Kidney (tissue), 14 donors: ENCODE results near the gene CALY. TPM values are rescaled to one million over a fixed set of nuclear protein-coding genes. Genes with fewer than 3 reads are reported as not detected.
"Not testable (repeated sequence)": the region's sequence is repeated elsewhere in the genome, so short reads cannot be mapped to it uniquely, and the experiment has no call there.

ENCODE experiments used
- DNase-seq, 5 donors: peaks; one replicate each; pipeline ENCODE4 v3.0.0-alpha.2; 2013 to 2020
- FAIRE-seq: peaks from 2 replicates; lab custom pipeline; 2012; peaks lifted over from hg19 to GRCh38; lab: Jason Lieb, UNC
- H3K27ac ChIP-seq, 2 donors: one replicate each; pipeline ENCODE4 v1.7.0; 2013; ENCODE audit warnings: low read depth in 2 of 2, low read length in 2 of 2, inconsistent platforms in 1 of 2
- H3K27me3 ChIP-seq: one replicate; pipeline ENCODE4 v1.7.1; 2013; ENCODE audit warnings: low read length, inconsistent platforms; ENCODE audit not compliant: control insufficient read depth, insufficient read depth
- H3K36me3 ChIP-seq, 3 donors: one replicate each; pipeline versions ENCODE4 v1.7.0 to v1.7.1; 2013; ENCODE audit warnings: low read length in 3 of 3, control low read depth in 1 of 3, inconsistent platforms in 1 of 3; ENCODE audit not compliant: insufficient read depth in 3 of 3, control insufficient read depth in 2 of 3
- H3K4me1 ChIP-seq, 3 donors: one replicate each; pipeline versions ENCODE4 v1.7.0 to v1.7.1; 2013; ENCODE audit warnings: low read length in 3 of 3, inconsistent platforms in 1 of 3, low read depth in 1 of 3; ENCODE audit not compliant: control insufficient read depth in 2 of 3, insufficient read depth in 2 of 3
- H3K4me3 ChIP-seq, 3 donors: one replicate each; pipeline versions ENCODE4 v1.7.0 to v1.8.1; 2013; ENCODE audit warnings: low read length in 3 of 3, control low read depth in 1 of 3, inconsistent platforms in 1 of 3
- H3K9ac ChIP-seq, 3 donors: one replicate each; pipeline versions ENCODE4 v1.7.0 to v1.7.1; 2013; ENCODE audit warnings: low read length in 3 of 3, control low read depth in 1 of 3, inconsistent platforms in 1 of 3
- H3K9me3 ChIP-seq, 3 donors: one replicate each; pipeline versions ENCODE4 v1.7.0 to v1.7.1; 2013; ENCODE audit warnings: low read length in 3 of 3, control low read depth in 1 of 3, inconsistent platforms in 1 of 3; ENCODE audit not compliant: control insufficient read depth in 2 of 3, insufficient read depth in 1 of 3
- CTCF ChIP-seq: IDR thresholded peaks from 3 replicates; pipeline ENCODE4 v1.5.1; 2012; ENCODE audit warnings: mild to moderate bottlenecking, moderate library complexity, borderline replicate concordance; ENCODE audit not compliant: insufficient read depth; ENCODE audit errors: extremely low read depth
- intact Hi-C: fragments of 100-400 bp; cut with DNase I; formaldehyde crosslinking; loops from one replicate; pipeline ENCODE4 v1.11.1; 2022
- polyA plus RNA-seq: library from polyadenylated mRNA; stranded (reverse); fragments of 350-450 nt; fragmentation: Illumina TruSeq; extraction: RNeasy Lipid Tissue Mini Kit (QIAGEN cat#74804); gene quantifications from one replicate; pipeline ENCODE4 v1.2.3, GENCODE V29; 2014; ENCODE audit warnings: low read depth, low replicate concordance; ENCODE audit not compliant: insufficient read depth
- total RNA-seq: library from RNA; stranded (reverse); fragmentation: NEBNext Ultra II Directional; extraction: Animal tissue kit (Norgen Biotek cat#: 25700); gene quantifications from one replicate; pipeline ENCODE4 v1.2.1, GENCODE V29; 2021
- donor health status: control.
- donor health status: control.
- donor health status: control.
- donor health status: control.
- donor health status: control.
- donor health status: DM: yes; HTN: yes; CAD: no.
- donor health status: Normal renal cell carcinoma (clear cell type).

The CALY gene
- total and polyA plus RNA-seq, 2 donors from 2014 or later = 0.41 to 0.54 TPM

GRCh38 chr10:133325440-133326222 lies 11.1 kb downstream of the CALY start:
- Histone ChIP-seq H3K4me1 (peaks cover 0 to 9% (median 0%) of the 10 kb centered on the region in 3 donors), H3K4me3 (peak overlapping the region in 1 of 3 donors; percentile 25), H3K27me3 (peaks cover 26% of the 10 kb centered on the region), H3K27ac (no peak overlapping the region), H3K9me3 (no peaks in the 10 kb centered on the region), H3K36me3 (no peaks in the 10 kb centered on the region), H3K9ac (no peak overlapping the region)
- intact Hi-C loops = no loop called here
- peak in 2 of 5 donors; percentile 64 to 78 for DNase-seq
- TF ChIP-seq CTCF = no peak
- FAIRE-seq = no peak

- Histone ChIP-seq H3K9me3 (no peaks in the 10 kb centered on the region), H3K4me1 (peaks cover 0 to 9% (median 0%) of the 10 kb centered on the region in 3 donors), H3K36me3 (no peaks in the 10 kb centered on the region), H3K9ac (no peak overlapping the region), H3K27ac (no peak overlapping the region), H3K27me3 (peaks cover 26% of the 10 kb centered on the region), H3K4me3 (no peak overlapping the region)
- FAIRE-seq (no peak), DNase-seq (peak in 2 of 5 donors; percentile 82 to 85)
- intact Hi-C loops = no loop called here
- no peak for TF ChIP-seq CTCF
Observed at GRCh38 chr10:133324857-133325260, 11.8 kb downstream of the CALY start.

GRCh38 chr10:133324198-133324792 lies 12.4 kb downstream of the CALY start:
- FAIRE-seq = no peak
- Histone ChIP-seq H3K9ac (no peak overlapping the region), H3K36me3 (no peaks in the 10 kb centered on the region), H3K9me3 (no peaks in the 10 kb centered on the region), H3K27me3 (peaks cover 26% of the 10 kb centered on the region), H3K4me1 (peaks cover 0 to 10% (median 0%) of the 10 kb centered on the region in 3 donors), H3K27ac (no peak overlapping the region), H3K4me3 (peak overlapping the region in 1 of 3 donors; percentile 32)
- intact Hi-C loops = no loop called here
- TF ChIP-seq CTCF = no peak
- peak; percentile 43 to 92 (median 68) for DNase-seq

- peak in 1 of 5 donors; percentile 10 for DNase-seq
- H3K4me3 ChIP-seq, intact Hi-C loops, H3K9ac ChIP-seq, H3K9me3 ChIP-seq, FAIRE-seq, H3K36me3 ChIP-seq, H3K27ac ChIP-seq: not testable (repeated sequence)
- peaks cover 0 to 10% (median 0%) of the 10 kb centered on the region in 3 donors for H3K4me1 ChIP-seq
- H3K27me3 ChIP-seq = peaks cover 18% of the 10 kb centered on the region
Observed at GRCh38 chr10:133322064-133322709, 14.5 kb downstream of the CALY start.

- FAIRE-seq, H3K36me3 ChIP-seq, H3K9me3 ChIP-seq, H3K27ac ChIP-seq, H3K4me1 ChIP-seq, H3K27me3 ChIP-seq, H3K9ac ChIP-seq, intact Hi-C loops, H3K4me3 ChIP-seq: not testable (repeated sequence)
- DNase-seq = peak in 1 of 5 donors; percentile 10
Observed at GRCh38 chr10:133320852-133321422, 15.8 kb downstream of the CALY start.
